Measurements from ENCODE around the gene INPP5A.

INPP5A gene

DNA sequence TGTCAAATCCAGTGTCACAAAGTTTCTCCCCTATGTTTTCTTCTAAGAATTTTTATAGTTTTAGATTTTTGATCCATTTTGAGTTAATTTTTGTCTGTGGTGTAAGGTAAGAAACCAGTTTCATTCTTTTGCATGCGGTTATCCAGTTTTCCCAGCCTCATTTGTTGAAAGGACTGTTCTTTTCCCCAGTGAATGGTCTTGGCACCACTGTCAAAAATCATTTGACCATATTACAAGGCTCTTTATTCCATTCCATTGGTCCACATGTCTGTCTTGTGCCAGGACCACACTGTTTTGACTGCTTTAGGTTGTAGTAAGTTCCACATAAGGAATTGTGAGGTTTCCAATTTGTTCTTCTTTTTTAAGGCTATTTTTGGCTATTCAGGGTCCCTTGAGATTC, 64.0 kb downstream of the INPP5A start:
- DNase-seq, result no peak

- no peak for DNase-seq
These were observed 65.0 kb downstream of the INPP5A start for GRCh38 chr10:132602614-132603013.

DNA sequence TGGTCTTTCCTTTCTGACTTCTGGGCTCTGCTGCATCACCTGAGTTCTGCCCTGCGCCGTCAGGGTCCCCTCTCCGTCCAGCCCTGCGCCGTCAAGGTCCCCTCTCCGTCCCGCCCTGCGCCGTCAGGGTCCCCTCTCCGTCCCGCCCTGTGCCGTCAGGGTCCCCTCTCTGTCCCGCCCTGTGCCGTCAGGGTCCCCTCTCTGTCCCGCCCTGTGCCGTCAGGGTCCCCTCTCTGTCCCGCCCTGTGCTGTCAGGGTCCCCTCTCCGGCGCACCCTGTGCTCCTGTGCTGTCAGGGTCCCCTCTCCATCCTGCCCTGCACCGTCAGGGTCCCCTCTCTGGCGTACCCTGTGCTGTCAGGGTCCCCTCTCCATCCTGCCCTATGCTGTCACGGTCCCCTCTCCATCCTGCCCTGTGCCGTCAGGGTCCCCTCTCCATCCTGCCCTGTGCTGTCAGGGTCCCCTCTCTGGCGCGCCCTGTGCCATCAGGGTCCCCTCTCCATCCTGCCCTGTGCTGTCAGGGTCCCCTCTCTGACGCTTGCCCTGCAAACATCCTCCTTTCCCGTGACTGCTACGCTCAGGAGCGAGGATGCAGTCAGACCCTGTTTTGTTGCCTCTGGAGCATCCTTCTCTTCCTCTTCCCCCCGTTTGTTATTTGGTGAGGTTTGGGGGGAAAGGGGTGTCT, 66.4 kb downstream of the INPP5A start:
- DNase-seq, result no peak

- DNase-seq, result no peak
These were observed 67.1 kb downstream of the INPP5A start for GRCh38 chr10:132604686-132605085.

GRCh38 chr10:132605390-132605789, 67.8 kb downstream of the INPP5A start:
- DNase-seq, result no peak

DNA sequence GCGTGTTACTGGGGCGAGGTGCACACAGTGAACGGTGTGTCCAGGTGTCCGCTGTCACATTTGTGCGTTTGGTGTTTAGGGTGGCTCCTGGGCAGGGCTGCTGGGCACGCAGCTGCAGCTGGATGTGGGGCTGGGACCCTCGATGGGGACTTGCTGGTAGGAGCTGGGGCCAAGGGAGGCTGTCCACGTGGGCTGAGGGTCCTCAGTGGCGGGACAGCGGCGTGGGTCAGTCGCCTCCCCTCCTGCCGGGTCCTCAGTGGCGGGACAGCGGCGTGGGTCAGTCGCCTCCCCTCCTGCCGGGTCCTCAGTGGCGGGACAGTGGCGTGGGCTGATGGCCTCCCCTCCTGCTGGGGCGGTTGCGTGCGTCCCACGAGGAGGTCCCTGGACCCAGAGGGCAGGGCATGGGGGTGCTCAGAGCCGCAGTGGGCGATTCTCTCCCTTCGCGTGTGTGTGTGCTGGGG, 68.5 kb downstream of the INPP5A start:
- no peak for DNase-seq

GRCh38 chr10:132606536-132607316, 69.1 kb downstream of the INPP5A start:
- no peak for DNase-seq

DNA sequence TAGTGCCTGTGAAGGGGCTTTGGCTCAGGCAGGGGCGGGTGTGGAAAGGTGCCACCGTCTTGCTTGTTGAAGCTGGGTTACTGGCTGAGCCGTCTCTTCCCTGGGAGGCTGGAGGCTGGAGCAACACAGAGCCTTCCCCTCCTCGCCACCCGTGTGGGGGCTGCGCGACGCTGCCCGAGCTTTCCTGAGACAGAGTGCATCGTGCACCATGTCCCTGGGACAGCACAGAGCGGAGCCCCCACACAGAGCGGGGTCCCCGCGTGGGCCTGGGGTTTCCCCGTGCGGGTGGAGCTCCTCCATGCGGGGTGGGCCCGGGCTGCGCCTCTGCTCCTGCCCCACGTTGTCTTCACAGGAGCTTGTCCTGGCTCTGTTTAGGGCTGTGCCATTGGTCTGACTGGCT, 69.9 kb downstream of the INPP5A start:
- DNase-seq, result no peak

GRCh38 chr10:132607961-132608495, 70.4 kb downstream of the INPP5A start:
- no peak for DNase-seq

DNA sequence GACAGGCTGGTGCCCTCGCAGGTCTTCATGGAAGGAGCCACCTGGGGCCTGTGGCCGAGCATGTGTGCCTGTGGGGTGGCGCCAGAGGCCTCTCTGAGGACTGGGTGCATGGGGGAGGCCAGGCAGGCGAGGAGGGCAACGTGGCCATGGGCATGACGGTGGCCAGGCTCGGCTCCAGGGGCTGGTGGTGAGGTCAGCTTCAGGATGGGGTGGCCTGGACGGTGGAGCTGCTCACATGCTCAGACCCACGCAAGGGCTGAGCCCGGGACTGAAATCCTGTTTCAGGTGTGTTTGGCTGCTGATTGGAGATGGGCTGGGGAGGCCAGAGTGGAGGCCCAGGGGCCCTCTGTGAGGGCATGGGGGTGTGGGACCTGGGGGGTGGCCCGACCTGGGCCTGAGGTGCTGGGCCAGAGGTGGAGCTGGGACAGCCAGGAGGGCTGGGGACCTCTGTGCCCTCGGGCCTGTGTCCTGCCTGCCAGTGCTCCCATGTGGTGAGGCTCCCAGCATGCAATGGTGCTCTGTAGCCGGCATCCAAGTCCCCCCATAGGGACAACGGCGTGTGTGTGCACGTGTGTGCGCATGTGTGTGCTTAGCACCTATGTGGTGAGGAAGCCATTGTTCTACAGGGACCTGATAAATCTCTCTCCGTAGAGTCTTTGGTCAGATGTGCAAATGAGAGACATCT, 71.1 kb downstream of the INPP5A start:
- no peak for DNase-seq

DNA sequence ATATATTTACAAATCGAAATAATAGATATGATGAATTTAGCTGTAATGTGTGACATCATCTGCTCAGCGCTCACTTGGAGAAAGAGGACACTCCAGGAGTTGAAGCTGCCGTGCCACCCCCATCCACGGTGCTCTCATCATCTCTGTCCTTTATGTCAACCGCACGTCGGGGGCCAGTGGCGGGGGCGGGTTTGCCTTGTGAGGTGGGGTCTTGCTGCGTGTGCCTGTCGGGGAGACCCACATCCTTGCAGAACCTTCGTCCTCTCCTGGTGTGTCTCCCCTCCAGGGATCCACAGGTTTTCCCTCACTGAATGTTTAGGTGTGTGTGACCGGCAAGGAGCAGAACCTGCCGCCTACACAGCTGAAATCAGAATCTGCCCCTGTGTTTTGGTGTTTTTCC, 71.6 kb downstream of the INPP5A start:
- DNase-seq, result no peak

DNA sequence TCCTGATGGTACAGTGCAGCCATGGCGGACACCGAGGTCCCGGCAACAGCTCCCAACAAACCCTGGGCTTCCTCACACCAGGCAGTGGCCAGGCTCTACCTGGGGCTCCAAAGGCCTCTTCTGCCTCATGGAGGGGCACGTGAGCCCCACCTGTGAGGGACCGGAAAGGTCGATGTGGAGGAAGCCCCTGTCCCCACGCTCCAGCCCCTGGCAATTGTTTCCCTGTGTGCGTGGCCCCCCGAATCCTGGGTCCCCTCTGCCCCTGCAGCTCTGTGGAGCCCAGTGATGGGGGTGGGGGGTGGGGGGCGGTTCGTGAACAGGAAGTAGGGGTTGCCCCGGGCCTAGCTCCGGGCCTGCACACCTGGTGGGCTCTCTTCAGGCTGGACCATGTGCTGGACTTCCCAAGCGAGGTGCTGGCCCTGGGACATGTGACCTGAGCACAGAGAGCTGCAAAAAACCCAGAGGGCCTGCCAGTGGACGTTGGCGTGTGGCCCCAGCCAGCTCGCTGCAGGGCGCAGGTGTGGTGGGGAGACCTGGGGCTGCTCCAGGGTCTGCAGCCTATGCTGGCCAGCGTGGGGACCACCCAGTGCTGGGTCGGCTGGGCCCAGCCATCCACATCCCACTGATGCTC, 72.6 kb downstream of the INPP5A start:
- DNase-seq, result no peak

GRCh38 chr10:132611026-132611910, 73.7 kb downstream of the INPP5A start:
- no peak for DNase-seq

GRCh38 chr10:132611986-132612385, 74.4 kb downstream of the INPP5A start:
- DNase-seq, result no peak

DNA sequence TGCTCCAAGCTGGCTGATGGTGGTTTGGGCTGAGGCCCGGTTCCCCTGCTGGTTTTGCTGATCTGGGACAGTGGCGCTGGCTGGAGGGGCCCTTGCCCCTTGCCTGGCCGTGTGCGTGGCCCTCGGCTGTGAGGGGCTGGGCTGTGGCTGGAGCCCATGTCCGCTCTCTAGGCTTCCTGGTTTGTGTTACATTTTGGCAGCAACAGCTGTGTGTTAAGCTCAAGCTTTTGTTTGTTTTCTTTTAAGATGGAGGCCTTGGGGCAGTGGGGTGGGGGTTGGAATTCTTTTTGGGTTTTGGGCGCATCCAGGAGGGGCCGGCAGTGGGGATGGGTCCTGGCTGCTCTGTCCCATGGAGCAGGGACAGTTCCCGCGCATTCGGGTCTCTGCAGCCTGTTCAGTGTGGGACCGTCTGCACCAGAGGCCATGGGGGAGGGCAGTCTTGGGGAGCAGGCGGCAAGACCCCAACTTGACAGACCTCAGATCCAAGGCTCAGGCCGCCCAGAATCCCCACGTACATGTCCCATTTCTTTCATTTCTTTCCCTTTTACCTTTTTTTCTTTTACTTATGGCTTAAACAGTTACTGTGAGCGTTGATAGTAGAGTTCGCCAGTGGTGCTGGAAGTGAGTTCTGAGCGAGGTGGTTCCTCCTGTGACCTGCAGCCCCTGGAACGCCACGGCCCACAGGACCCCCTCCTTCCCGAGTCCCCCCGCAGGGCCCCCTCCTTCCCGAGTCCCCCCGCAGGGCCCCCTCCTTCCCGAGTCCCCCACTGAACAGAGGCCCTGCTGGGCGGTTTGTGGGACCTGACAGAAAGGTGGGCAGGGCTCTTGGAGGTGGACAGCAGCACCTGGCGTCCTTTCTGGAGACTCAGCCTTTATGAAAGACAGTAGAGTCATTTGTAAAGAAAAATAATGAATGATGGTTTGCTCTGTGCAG, 75.3 kb downstream of the INPP5A start:
- no peak for DNase-seq

DNA sequence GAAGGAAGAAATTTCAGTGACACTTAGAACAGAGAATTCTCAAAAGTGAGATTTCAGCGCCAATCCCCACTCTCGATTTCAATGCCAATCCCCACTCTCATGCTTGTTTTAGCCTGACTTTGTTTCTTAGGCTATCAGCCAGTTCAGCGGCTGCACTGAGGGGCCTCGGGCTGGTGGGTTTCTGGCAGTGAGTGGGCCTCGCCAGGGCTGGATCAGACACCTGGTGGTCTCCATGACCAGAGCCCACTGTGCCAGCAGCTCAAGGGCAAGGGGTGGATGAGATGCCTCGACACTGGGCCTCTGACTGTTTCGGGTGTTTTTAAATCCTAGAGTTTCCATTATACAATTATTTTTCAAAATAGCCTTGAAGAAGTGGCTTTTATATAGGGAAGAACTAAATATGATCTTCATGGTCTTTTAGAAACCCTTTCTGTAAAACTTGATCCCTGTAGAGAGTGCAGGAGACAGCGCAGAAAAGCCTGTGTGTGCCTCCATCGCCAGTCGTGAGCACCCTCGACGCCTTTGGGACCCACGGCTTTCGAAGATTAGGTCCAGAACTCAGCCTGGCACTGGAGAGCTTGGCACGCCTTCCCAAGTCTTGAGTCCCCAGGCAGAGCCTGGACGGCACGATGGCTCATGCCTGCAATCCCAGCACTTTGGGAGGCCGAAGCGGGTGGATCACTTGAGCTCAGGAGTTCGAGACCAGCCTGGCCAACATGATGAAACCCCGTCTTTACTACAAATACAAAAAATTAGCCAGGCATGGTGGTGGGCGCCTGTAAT, 76.2 kb downstream of the INPP5A start:
- DNase-seq, result no peak

- DNase-seq, result no peak
These were observed 77.1 kb downstream of the INPP5A start for GRCh38 chr10:132614431-132615340.

DNA sequence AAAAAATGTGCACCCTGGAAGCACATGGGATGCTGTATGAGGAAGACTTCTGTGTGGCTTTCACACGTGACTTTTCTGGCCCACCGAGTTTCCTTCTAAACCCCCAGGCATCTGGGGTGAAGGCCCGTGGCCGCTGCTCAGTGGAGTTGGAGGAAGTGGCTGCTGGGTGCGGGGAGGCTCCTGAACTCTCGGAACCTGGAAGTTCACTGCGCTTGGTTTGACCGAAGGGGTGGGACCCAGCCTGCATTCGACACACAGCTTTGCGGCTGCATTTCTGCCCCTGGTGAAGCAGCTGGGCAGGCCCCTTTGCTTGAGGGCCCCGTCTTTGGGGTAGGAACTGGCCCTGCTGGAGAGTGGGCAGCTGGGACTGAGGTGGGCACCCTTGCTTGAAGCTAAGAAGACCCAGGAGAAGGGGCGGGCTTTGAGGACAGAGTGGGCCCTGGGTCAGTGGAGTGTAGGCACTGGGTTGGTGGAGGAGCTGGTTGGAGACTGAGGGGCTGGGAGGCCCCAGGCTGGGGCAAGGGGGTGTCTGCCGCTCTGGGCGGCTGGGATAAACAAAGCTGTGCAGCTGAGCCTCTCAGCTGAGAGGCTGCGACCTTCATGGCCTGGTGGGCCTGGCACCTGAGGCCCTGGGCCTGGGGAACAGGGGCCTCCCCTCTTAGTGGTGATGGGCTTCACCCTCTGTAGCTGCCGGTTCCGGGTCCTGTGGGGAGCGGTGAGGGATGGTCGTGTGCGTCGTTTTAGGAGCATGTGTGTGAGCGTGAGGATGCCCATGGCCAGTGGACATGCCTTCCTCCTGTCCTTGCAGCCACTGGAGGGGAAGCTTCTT, 78.0 kb downstream of the INPP5A start:
- no peak for DNase-seq
